ENCODE measurements around the gene LTF. TPM values are rescaled to one million over a fixed set of nuclear protein-coding genes. Genes with fewer than 3 reads are reported as not detected.
"Not testable (repeated sequence)": the region's sequence is repeated elsewhere in the genome, so short reads cannot be mapped to it uniquely, and the experiment has no call there.

The LTF gene
- polyA plus RNA-seq, 1 donor from 2014 or later: not detected

GRCh38 chr3:46406443-46406787 lies 58.3 kb downstream of the LTF start:
- no peak overlapping the region for H3K27ac ChIP-seq (ENCODE audit: low read length)
- no peak for TF ChIP-seq EZH2 (IDR thresholded peaks at IDR 0.05; ENCODE audit: borderline replicate concordance, insufficient read depth, low read length, poor library complexity, severe bottlenecking)
- no peak for TF ChIP-seq POLR2AphosphoS5 (IDR thresholded peaks at IDR 0.05)
- no peak for TF ChIP-seq SMC3 (conservative IDR thresholded peaks at IDR 0.05; ENCODE audit: poor library complexity)
- no peak for TF ChIP-seq MXI1 (conservative IDR thresholded peaks at IDR 0.05; ENCODE audit: poor library complexity, severe bottlenecking)
- TF ChIP-seq, protein P1, sequence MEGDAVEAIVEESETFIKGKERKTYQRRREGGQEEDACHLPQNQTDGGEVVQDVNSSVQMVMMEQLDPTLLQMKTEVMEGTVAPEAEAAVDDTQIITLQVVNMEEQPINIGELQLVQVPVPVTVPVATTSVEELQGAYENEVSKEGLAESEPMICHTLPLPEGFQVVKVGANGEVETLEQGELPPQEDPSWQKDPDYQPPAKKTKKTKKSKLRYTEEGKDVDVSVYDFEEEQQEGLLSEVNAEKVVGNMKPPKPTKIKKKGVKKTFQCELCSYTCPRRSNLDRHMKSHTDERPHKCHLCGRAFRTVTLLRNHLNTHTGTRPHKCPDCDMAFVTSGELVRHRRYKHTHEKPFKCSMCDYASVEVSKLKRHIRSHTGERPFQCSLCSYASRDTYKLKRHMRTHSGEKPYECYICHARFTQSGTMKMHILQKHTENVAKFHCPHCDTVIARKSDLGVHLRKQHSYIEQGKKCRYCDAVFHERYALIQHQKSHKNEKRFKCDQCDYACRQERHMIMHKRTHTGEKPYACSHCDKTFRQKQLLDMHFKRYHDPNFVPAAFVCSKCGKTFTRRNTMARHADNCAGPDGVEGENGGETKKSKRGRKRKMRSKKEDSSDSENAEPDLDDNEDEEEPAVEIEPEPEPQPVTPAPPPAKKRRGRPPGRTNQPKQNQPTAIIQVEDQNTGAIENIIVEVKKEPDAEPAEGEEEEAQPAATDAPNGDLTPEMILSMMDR (IDR thresholded peaks at IDR 0.05; ENCODE audit: poor library complexity, severe bottlenecking): no peak
- TF ChIP-seq TAF1 (IDR thresholded peaks at IDR 0.05; ENCODE audit: low read depth): no peak
- no peak for TF ChIP-seq REST (IDR thresholded peaks at IDR 0.05; ENCODE audit: borderline replicate concordance)
- TF ChIP-seq EP300 (conservative IDR thresholded peaks at IDR 0.05; ENCODE audit: poor library complexity, severe bottlenecking): no peak
- no peak for TF ChIP-seq RAD21 (conservative IDR thresholded peaks at IDR 0.05)
- no peaks in the 10 kb centered on the region for H3K9me3 ChIP-seq (ENCODE audit: low read length)
- H3F3A ChIP-seq (ENCODE audit: insufficient read depth, low read length, poor library complexity, severe bottlenecking): no peaks in the 10 kb centered on the region
- H3K4me3 ChIP-seq (ENCODE audit: low read length): no peak overlapping the region
- H3K9me2 ChIP-seq (ENCODE audit: insufficient read depth, low read length): no peaks in the 10 kb centered on the region
- H3K79me2 ChIP-seq (replicated peaks; ENCODE audit: insufficient read depth, low read length): no peaks in the 10 kb centered on the region
- H3K9ac ChIP-seq (ENCODE audit: low read length): no peak overlapping the region
- H4K20me1 ChIP-seq (ENCODE audit: insufficient read depth): no peaks in the 10 kb centered on the region
- no peaks in the 10 kb centered on the region for H3K36me3 ChIP-seq (ENCODE audit: insufficient read depth, low read length)
- H2AFZ ChIP-seq (ENCODE audit: low read depth, low read length): no peak overlapping the region
- H3K4me2 ChIP-seq (ENCODE audit: low read length): no peak overlapping the region
- H3K27me3 ChIP-seq (ENCODE audit: insufficient read depth, low read depth, low read length): no peaks in the 10 kb centered on the region

GRCh38 chr3:46405301-46406019 lies 59.2 kb downstream of the LTF start:
- Histone ChIP-seq H2AFZ (ENCODE audit: low read depth, low read length) (no peak overlapping the region), H3K4me2 (ENCODE audit: low read length) (no peak overlapping the region), H3K27me3 (ENCODE audit: insufficient read depth, low read depth, low read length) (no peaks in the 10 kb centered on the region), H3F3A (ENCODE audit: insufficient read depth, low read length, poor library complexity, severe bottlenecking) (no peaks in the 10 kb centered on the region), H3K9me2 (ENCODE audit: insufficient read depth, low read length) (no peaks in the 10 kb centered on the region), H3K27ac (ENCODE audit: low read length) (no peak overlapping the region), H3K79me2 (replicated peaks; ENCODE audit: insufficient read depth, low read length) (no peaks in the 10 kb centered on the region), H3K9me3 (ENCODE audit: low read length) (no peaks in the 10 kb centered on the region), H3K4me3 (ENCODE audit: low read length) (no peak overlapping the region), H3K36me3 (ENCODE audit: insufficient read depth, low read length) (no peaks in the 10 kb centered on the region), H3K9ac (ENCODE audit: low read length) (no peak overlapping the region), H4K20me1 (ENCODE audit: insufficient read depth) (no peaks in the 10 kb centered on the region)
- TF ChIP-seq, protein P1 (IDR thresholded peaks at IDR 0.05; ENCODE audit: poor library complexity, severe bottlenecking): no peak
- TF ChIP-seq SMC3 (conservative IDR thresholded peaks at IDR 0.05; ENCODE audit: poor library complexity) (no peak), EZH2 (IDR thresholded peaks at IDR 0.05; ENCODE audit: borderline replicate concordance, insufficient read depth, low read length, poor library complexity, severe bottlenecking) (no peak), REST (IDR thresholded peaks at IDR 0.05; ENCODE audit: borderline replicate concordance) (no peak), EP300 (conservative IDR thresholded peaks at IDR 0.05; ENCODE audit: poor library complexity, severe bottlenecking) (no peak), POLR2AphosphoS5 (IDR thresholded peaks at IDR 0.05) (no peak), MXI1 (conservative IDR thresholded peaks at IDR 0.05; ENCODE audit: poor library complexity, severe bottlenecking) (no peak), TAF1 (IDR thresholded peaks at IDR 0.05; ENCODE audit: low read depth) (no peak), RAD21 (conservative IDR thresholded peaks at IDR 0.05) (no peak)

DNA sequence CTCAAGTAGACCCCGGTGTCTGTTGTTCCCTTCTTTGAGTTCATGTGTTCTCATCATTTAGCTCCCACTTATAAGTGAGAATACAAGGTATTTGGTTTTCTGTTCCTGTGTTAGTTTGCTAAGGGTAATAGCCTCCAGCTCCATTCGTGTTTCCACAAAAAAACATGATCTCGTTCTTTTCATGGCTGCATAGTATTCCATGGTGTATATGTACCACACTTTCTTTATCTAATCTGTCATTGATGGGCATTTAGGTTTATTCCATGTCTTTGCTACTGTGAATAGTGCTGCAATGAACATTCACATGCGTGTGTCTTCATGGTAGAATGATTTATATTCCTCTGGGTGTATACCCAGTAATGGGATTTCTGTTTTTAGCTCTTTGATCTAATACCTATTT lies 61.8 kb downstream of the LTF start:
- not testable (repeated sequence) for H3K9me2 ChIP-seq (ENCODE audit: insufficient read depth, low read length); H3K27ac ChIP-seq (ENCODE audit: low read length); H3K4me2 ChIP-seq (ENCODE audit: low read length); H3K79me2 ChIP-seq (replicated peaks; ENCODE audit: insufficient read depth, low read length); H3K27me3 ChIP-seq (ENCODE audit: insufficient read depth, low read depth, low read length); H3K9me3 ChIP-seq (ENCODE audit: low read length); H4K20me1 ChIP-seq (ENCODE audit: insufficient read depth); H3K9ac ChIP-seq (ENCODE audit: low read length); H3K4me3 ChIP-seq (ENCODE audit: low read length); H3K36me3 ChIP-seq (ENCODE audit: insufficient read depth, low read length); H2AFZ ChIP-seq (ENCODE audit: low read depth, low read length); H3F3A ChIP-seq (ENCODE audit: insufficient read depth, low read length, poor library complexity, severe bottlenecking)
